Choroid plexus epithelial cell (primary cell): ENCODE results near the gene WDFY2.

Experiments
- DNase-seq: peaks from one replicate; pipeline ENCODE4 v3.0.0-alpha.2; 2010; ENCODE audit warnings: low read depth
- H3K4me3 ChIP-seq: 2 replicates; pipeline ENCODE4 v1.5.1; 2011; ENCODE audit warnings: low read depth, mild to moderate bottlenecking, control low read depth, low read length, moderate library complexity
- TF ChIP-seq, protein P1 (sequence below): conservative IDR thresholded peaks from 2 replicates; pipeline ENCODE4 v1.5.1; 2011; ENCODE audit warnings: low read depth, mild to moderate bottlenecking, control low read depth, inconsistent platforms, low read length, moderate library complexity

Gene WDFY2

GRCh38 chr13:51584731-51585672 lies 740 bp downstream of the WDFY2 start:
- DNase-seq, result peak; percentile 61
- TF ChIP-seq, protein P1, sequence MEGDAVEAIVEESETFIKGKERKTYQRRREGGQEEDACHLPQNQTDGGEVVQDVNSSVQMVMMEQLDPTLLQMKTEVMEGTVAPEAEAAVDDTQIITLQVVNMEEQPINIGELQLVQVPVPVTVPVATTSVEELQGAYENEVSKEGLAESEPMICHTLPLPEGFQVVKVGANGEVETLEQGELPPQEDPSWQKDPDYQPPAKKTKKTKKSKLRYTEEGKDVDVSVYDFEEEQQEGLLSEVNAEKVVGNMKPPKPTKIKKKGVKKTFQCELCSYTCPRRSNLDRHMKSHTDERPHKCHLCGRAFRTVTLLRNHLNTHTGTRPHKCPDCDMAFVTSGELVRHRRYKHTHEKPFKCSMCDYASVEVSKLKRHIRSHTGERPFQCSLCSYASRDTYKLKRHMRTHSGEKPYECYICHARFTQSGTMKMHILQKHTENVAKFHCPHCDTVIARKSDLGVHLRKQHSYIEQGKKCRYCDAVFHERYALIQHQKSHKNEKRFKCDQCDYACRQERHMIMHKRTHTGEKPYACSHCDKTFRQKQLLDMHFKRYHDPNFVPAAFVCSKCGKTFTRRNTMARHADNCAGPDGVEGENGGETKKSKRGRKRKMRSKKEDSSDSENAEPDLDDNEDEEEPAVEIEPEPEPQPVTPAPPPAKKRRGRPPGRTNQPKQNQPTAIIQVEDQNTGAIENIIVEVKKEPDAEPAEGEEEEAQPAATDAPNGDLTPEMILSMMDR, result peak; percentile 29
- H3K4me3 ChIP-seq, result peak overlapping the region; percentile 91

GRCh38 chr13:51585696-51586095 lies 1.4 kb downstream of the WDFY2 start:
- TF ChIP-seq, protein P1, result no peak
- H3K4me3 ChIP-seq, result peak overlapping the region; percentile 91
- DNase-seq, result peak; percentile 42

DNA sequence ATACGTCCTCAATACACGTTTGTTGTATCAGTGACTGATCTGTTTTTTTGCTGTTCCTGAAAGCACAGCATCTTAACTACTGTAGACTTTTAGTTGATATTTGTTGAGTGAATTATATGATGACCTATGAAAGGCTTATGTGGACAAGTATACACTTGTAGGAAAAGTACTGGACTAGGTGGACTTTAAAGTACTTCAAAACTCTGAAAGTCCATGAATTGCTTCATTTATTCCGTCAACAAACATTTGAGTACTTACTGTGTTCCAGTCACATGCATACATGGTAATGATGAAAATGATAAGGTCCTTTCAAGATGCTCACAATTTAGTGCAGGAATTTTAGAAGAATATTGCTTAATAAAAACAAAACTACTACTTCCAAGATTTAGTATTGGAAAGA lies 3.1 kb downstream of the WDFY2 start:
- TF ChIP-seq, protein P1, result no peak
- no peak overlapping the region for H3K4me3 ChIP-seq
- DNase-seq, result no peak

DNA sequence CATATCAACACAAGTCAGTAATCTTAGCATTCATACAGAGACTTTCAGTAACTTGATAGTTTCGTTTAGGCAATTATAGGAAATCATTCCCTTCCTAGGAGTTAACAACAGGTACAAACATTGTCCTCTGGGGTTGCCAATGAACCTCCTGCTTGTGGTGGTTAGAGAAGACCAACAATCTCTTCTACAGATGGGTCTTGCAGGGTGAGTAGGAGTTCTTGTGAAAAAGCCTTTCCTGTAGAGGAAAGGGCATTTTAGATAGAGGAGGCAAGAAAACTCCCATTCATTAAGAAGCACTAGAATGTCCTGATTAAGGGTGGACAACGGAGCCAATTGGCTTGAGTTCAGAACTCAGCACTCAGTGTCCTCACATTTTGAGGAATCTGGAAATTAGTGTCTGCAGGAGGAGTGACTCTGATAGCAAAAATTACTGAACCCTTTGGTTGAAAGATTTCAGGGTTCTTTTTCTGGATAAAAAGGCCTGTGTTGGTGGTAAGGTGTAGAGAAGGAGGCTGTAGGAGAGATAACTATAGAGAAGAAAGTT lies 4.2 kb downstream of the WDFY2 start:
- H3K4me3 ChIP-seq, result no peak overlapping the region
- TF ChIP-seq, protein P1, result no peak

GRCh38 chr13:51589793-51590192 lies 5.5 kb downstream of the WDFY2 start:
- no peak overlapping the region for H3K4me3 ChIP-seq

More for the DNA sequence above, 4.2 kb downstream of the WDFY2 start:
- DNase-seq, result no peak

DNA sequence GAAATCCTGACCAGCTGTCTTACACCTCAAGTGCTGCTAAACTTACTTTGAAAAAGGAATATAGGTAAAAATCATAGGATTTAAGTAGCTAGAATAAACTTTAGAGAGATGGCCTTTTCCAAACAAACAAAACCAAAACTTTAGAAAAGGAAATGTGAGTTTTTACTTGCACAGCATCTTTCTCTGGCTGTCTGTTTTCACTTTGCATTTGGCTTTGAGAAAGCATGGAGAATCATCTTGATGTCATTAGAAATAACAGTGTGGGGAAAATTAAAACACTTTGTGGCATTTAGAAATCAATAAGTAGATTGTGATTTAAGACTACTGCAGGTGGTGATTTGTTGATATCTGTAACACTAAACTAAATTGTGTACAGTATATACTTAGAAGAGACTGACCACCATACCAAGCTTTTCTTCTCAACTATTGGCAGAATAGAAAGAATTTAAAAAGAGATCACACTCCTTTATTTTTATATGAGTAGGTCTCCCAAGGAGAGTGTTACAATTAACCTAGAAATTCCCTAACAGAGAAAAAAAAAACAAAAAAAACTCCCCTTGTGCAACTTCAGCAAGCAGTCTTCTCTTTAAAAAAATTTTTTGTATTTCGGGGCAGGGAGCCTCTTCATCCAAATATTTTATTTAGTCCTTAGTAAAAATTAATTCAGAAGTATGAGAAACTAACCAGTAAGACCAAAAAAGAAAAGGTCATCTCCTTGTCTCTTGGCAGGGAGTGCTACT lies 6.1 kb downstream of the WDFY2 start:
- H3K4me3 ChIP-seq, result no peak overlapping the region
- DNase-seq, result no peak
- TF ChIP-seq, protein P1, result no peak

More at GRCh38 chr13:51589793-51590192, 5.5 kb downstream of the WDFY2 start:
- TF ChIP-seq, protein P1, result no peak
- no peak for DNase-seq
